Measurements from ENCODE around the gene PPFIA1. TPM values are rescaled to one million over a fixed set of nuclear protein-coding genes. Genes with fewer than 3 reads are reported as not detected.

Gene PPFIA1
- total and polyA plus RNA-seq, 10 of the 15 experiments (the other 5 are each of a cell fraction or from before 2014, with no cell fraction given) = 5.2 to 26.2 (median 15.8) TPM

GRCh38 chr11:70255477-70256116, 14.9 kb upstream of the PPFIA1 start:
- ChIA-PET SMC1A (ENCODE audit: uncharacterized antibody, unreplicated experiment) (no interaction called here), POLR2A (interaction anchor here (0.6 kb wide), 1 partner anchor 1727 kb away, joined by 3 read pairs; no protein-coding TSS in a partner anchor), CTCF (no interaction called here), RAD21 (ENCODE audit: unreplicated experiment) (no interaction called here)
- in situ Hi-C loops (cut with MboI) (no loop called here), intact Hi-C loops (cut with micrococcal nuclease; ENCODE audit: unreplicated experiment) (no loop called here)
- no peak for FAIRE-seq
- Histone ChIP-seq H3K9me3 (replicated peaks; ENCODE audit: control insufficient read depth, insufficient read depth, low read length) (no peaks in the 10 kb centered on the region), H3K9ac (ENCODE audit: control insufficient read depth, insufficient read depth, low read length) (no peak overlapping the region), H3K4me1 (ENCODE audit: control insufficient read depth, insufficient read depth, low read length) (peaks cover 8% of the 10 kb centered on the region; the same call in 1 of the 2 replicates), H3K4me2 (ENCODE audit: control insufficient read depth, insufficient read depth) (no peak overlapping the region), H4K20me1 (ENCODE audit: control insufficient read depth, insufficient read depth) (no peaks in the 10 kb centered on the region; the same call in 1 of the 2 replicates), H2AFZ (ENCODE audit: control insufficient read depth, low read depth, low read length) (no peak overlapping the region), H3K79me2 (ENCODE audit: control insufficient read depth, insufficient read depth, low read length) (no peaks in the 10 kb centered on the region), H3K36me3 (ENCODE audit: control insufficient read depth in 2 of 2, insufficient read depth in 2 of 2, low read length in 1 of 2) (no peaks in the 10 kb centered on the region), H3K4me3 (no peak overlapping the region), H3K27me3 (replicated peaks in 1 of 2; ENCODE audit: control insufficient read depth in 2 of 2, insufficient read depth in 2 of 2, low read length in 1 of 2) (no peaks in the 10 kb centered on the region; a peak in 1 of 4 replicates), H3K27ac (ENCODE audit: control insufficient read depth, insufficient read depth) (no peak overlapping the region)
- TF ChIP-seq RUNX3 (IDR thresholded peaks at IDR 0.05; ENCODE audit: low read length) = no peak
- TF ChIP-seq YY1 (IDR thresholded peaks at IDR 0.05; ENCODE audit: low read depth, low read length) = no peak
- TF ChIP-seq BMI1 (IDR thresholded peaks at IDR 0.05; ENCODE audit: borderline replicate concordance) = no peak
- TF ChIP-seq SPI1 (IDR thresholded peaks at IDR 0.05; ENCODE audit: borderline replicate concordance, insufficient read depth, low read depth, low read length) = no peak
- TF ChIP-seq BHLHE40 (IDR thresholded peaks at IDR 0.05; ENCODE audit: borderline replicate concordance in 1 of 2, low read depth in 2 of 2, low read length in 1 of 2) = no peak
- no peak for TF ChIP-seq IKZF2 (IDR thresholded peaks at IDR 0.05)
- TF ChIP-seq RBBP5 (conservative IDR thresholded peaks at IDR 0.05) = no peak
- TF ChIP-seq NKRF (conservative IDR thresholded peaks at IDR 0.05) = no peak
- TF ChIP-seq NR2F1 (conservative IDR thresholded peaks at IDR 0.05) = no peak
- TF ChIP-seq ESRRA (IDR thresholded peaks at IDR 0.05; ENCODE audit: low read length) = no peak
- TF ChIP-seq ZBTB40 (IDR thresholded peaks at IDR 0.05; ENCODE audit: borderline replicate concordance) = no peak
- no peak for TF ChIP-seq RELA (IDR thresholded peaks at IDR 0.05; ENCODE audit: borderline replicate concordance, partially characterized antibody)
- no peak for TF ChIP-seq ZNF384 (IDR thresholded peaks at IDR 0.05; ENCODE audit: borderline replicate concordance, low read depth, low read length)
- TF ChIP-seq PBX3 (IDR thresholded peaks at IDR 0.05; ENCODE audit: insufficient replicate concordance, low read depth, low read length) = no peak
- TF ChIP-seq JUNB (IDR thresholded peaks at IDR 0.05) = no peak
- TF ChIP-seq NFYA (IDR thresholded peaks at IDR 0.05; ENCODE audit: borderline replicate concordance, low read depth, low read length) = no peak
- TF ChIP-seq POLR2AphosphoS5 (IDR thresholded peaks at IDR 0.05; ENCODE audit: low read length) = no peak
- no peak for TF ChIP-seq BCL11A (IDR thresholded peaks at IDR 0.05; ENCODE audit: low read depth, low read length)
- no peak for ATAC-seq
- 46% methylated on average over 12 of the region's 12 CpGs for WGBS (ENCODE audit: insufficient coverage, insufficient replicate concordance, low lambda C conversion rate, missing lambda C conversion rate)
- no peak for DNase-seq (ENCODE audit: low read depth, low spot score)
- BruUV-seq (replicated peaks) = no TSS peak

All from GM12878 (cell line).